ENCODE results near the gene ANKRD10. TPM values are rescaled to one million over a fixed set of nuclear protein-coding genes. Genes with fewer than 3 reads are reported as not detected.

ANKRD10 gene
- total and polyA plus RNA-seq, 10 of the 15 experiments (the other 5 are each of a cell fraction or from before 2014, with no cell fraction given), result 47.1 to 199 (median 97.2) TPM

- H3K9me3 ChIP-seq (replicated peaks; ENCODE audit: control insufficient read depth, insufficient read depth, low read length), result no peaks in the 10 kb centered on the region
- ChIA-PET RAD21 (ENCODE audit: unreplicated experiment) (no interaction called here), POLR2A (no interaction called here), CTCF (no interaction called here), SMC1A (ENCODE audit: uncharacterized antibody, unreplicated experiment) (no interaction called here)
- TF ChIP-seq PRDM15 (CRISPR knock-in tag; IDR thresholded peaks at IDR 0.05) (no peak), SRF (IDR thresholded peaks at IDR 0.05; ENCODE audit: low read depth in 2 of 2, low read length in 2 of 2) (no peak), CREM (IDR thresholded peaks at IDR 0.05; ENCODE audit: low read depth) (no peak), ZNF24 (IDR thresholded peaks at IDR 0.05) (no peak), ATF7 (IDR thresholded peaks at IDR 0.05; ENCODE audit: low read depth) (no peak), SREBF2 (IDR thresholded peaks at IDR 0.05; ENCODE audit: low read length) (no peak), MLLT1 (IDR thresholded peaks at IDR 0.05) (no peak), STAT1 (conservative IDR thresholded peaks at IDR 0.05) (no peak)
- no peak overlapping the region for H3K4me2 ChIP-seq (ENCODE audit: control insufficient read depth, insufficient read depth)
- in situ Hi-C loops (cut with MboI), result no loop called here
- no peak overlapping the region for H3K27ac ChIP-seq (ENCODE audit: control insufficient read depth, insufficient read depth)
- 20% methylated on average over 7 of the region's 7 CpGs for WGBS (ENCODE audit: insufficient coverage, insufficient replicate concordance, low lambda C conversion rate, missing lambda C conversion rate)
- no peak overlapping the region for H3K4me3 ChIP-seq
- H3K36me3 ChIP-seq (ENCODE audit: control insufficient read depth in 2 of 2, insufficient read depth in 2 of 2, low read length in 1 of 2), result no peaks in the 10 kb centered on the region
- intact Hi-C loops (cut with micrococcal nuclease; ENCODE audit: unreplicated experiment), result loop anchor here (10.0 kb wide), 1 partner anchor 219 kb away; no protein-coding TSS in a partner anchor
- no peak overlapping the region for H3K9ac ChIP-seq (ENCODE audit: control insufficient read depth, insufficient read depth, low read length)
- no peak overlapping the region for H2AFZ ChIP-seq (ENCODE audit: control insufficient read depth, low read depth, low read length)
- H3K27me3 ChIP-seq (replicated peaks in 1 of 2; ENCODE audit: control insufficient read depth in 2 of 2, insufficient read depth in 2 of 2, low read length in 1 of 2), result no peaks in the 10 kb centered on the region
- ATAC-seq (no peak), FAIRE-seq (no peak), DNase-seq (ENCODE audit: low read depth, low spot score) (no peak)
- no peaks in the 10 kb centered on the region for H4K20me1 ChIP-seq (ENCODE audit: control insufficient read depth, insufficient read depth)
- H3K4me1 ChIP-seq (ENCODE audit: control insufficient read depth, insufficient read depth, low read length), result no peaks in the 10 kb centered on the region
- no peaks in the 10 kb centered on the region for H3K79me2 ChIP-seq (ENCODE audit: control insufficient read depth, insufficient read depth, low read length)
- no TSS peak for BruUV-seq (replicated peaks)
Measured at GRCh38 chr13:110835721-110836604, 78.9 kb downstream of the ANKRD10 start.
